Stimulated activated naive B cell treated with anti-CD40 and anti-IgM and Interleukin-4, amounts not matched to agents 10 μg/mL and 1 μg/mL and 100 μg/mL, for 72 hours (primary cell): ENCODE data around the gene POLR3G.

ENCODE experiments used
- ATAC-seq, 2 donors: fragments of 150-1000 bp; cut with Tn5 transposase; replicated peaks; 2 replicates each; pipeline ENCODE4 v1.10.0; 2021; ENCODE audit warnings: moderate library complexity in 1 of 2
- DNase-seq: peaks from one replicate; pipeline ENCODE4 v3.0.0; 2021
- H3K27ac Mint-ChIP-seq: one replicate; pipeline ENCODE4 v1.8.0; 2022; ENCODE audit warnings: mild to moderate bottlenecking, mixed read lengths
- H3K27me3 Mint-ChIP-seq, 2 donors: one replicate each; pipeline ENCODE4 v1.8.0; 2022; ENCODE audit warnings: mixed read lengths in 2 of 2
- H3K36me3 Mint-ChIP-seq, 2 donors: one replicate each; pipeline ENCODE4 v1.8.0; 2022; ENCODE audit warnings: mixed read lengths in 2 of 2, mild to moderate bottlenecking in 1 of 2
- H3K4me1 Mint-ChIP-seq, 2 donors: one replicate each; pipeline ENCODE4 v1.8.0; 2022; ENCODE audit warnings: mixed read lengths in 2 of 2, mild to moderate bottlenecking in 1 of 2
- H3K4me3 Mint-ChIP-seq, 2 donors: one replicate each; pipeline ENCODE4 v1.8.0; 2022; ENCODE audit warnings: mild to moderate bottlenecking in 2 of 2, mixed read lengths in 2 of 2, moderate library complexity in 1 of 2
- H3K9me3 Mint-ChIP-seq, 2 donors: one replicate each; pipeline ENCODE4 v1.8.0; 2022; ENCODE audit warnings: mixed read lengths in 2 of 2, mild to moderate bottlenecking in 1 of 2

Gene POLR3G

GRCh38 chr5:90551376-90551775 lies 76.7 kb downstream of the POLR3G start:
- Mint-ChIP-seq H3K27ac (no peak overlapping the region), H3K9me3 (no peaks in the 10 kb centered on the region), H3K4me3 (no peak overlapping the region), H3K4me1 (peaks cover 0 to 4% of the 10 kb centered on the region in 2 donors), H3K27me3 (peaks cover 20 to 45% of the 10 kb centered on the region in 2 donors), H3K36me3 (no peaks in the 10 kb centered on the region)
- no peak for DNase-seq
- ATAC-seq, result peak; percentile 43 to 60

DNA sequence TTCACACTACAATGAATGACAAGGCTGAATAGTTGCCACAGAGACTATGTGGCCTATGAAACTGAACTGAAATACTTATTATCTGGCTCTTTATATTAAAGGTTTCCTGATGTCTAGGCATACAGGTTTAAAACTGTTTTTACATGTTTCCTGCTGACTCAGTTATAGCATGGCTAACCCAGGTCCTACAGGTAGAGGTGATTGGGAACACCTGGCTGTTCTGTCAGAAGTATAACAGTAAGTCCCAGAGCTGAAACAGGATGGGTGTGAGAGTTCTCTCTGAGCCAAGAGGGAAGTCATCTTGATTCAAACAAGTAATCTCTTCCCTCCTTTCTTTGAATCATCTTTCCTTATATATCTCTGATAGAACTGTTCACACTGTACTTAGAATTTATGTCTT lies 79.0 kb downstream of the POLR3G start:
- peaks cover 36 to 65% of the 10 kb centered on the region in 2 donors for H3K27me3 Mint-ChIP-seq
- no peak overlapping the region for H3K4me3 Mint-ChIP-seq
- H3K36me3 Mint-ChIP-seq, result no peaks in the 10 kb centered on the region
- no peaks in the 10 kb centered on the region for H3K9me3 Mint-ChIP-seq
- no peak for ATAC-seq
- peaks cover 8 to 11% of the 10 kb centered on the region in 2 donors for H3K4me1 Mint-ChIP-seq
- DNase-seq, result no peak
- no peak overlapping the region for H3K27ac Mint-ChIP-seq

GRCh38 chr5:90554358-90555006 lies 79.8 kb downstream of the POLR3G start:
- Mint-ChIP-seq H3K27ac (no peak overlapping the region), H3K4me3 (no peak overlapping the region), H3K4me1 (peaks cover 14% of the 10 kb centered on the region in 2 donors), H3K9me3 (no peaks in the 10 kb centered on the region), H3K27me3 (peaks cover 41 to 71% of the 10 kb centered on the region in 2 donors), H3K36me3 (no peaks in the 10 kb centered on the region)
- no peak for DNase-seq
- peak in 1 of 2 donors; percentile 48 for ATAC-seq

DNA sequence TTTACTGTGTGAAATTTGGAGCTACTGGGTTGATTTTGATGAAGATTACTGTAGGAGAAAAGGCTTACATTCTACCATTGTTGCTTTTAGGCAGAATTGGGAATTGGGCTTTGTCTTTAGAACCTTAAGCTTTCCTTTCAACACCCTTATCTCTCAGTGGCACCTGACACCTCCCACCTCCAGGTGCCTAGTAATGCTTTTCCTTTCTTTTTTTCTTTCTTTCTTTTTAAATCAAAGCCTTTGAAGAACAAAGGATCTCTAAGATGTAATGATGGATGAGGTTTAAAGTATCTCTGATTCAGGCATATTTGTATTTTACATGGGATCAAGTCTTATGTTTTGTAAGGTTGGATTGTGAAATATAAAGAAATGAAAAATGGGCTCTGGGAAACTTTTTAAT lies 81.0 kb downstream of the POLR3G start:
- ATAC-seq, result no peak
- Mint-ChIP-seq H3K9me3 (no peaks in the 10 kb centered on the region), H3K4me1 (peaks cover 14% of the 10 kb centered on the region in 2 donors), H3K27me3 (peaks cover 37 to 61% of the 10 kb centered on the region in 2 donors), H3K36me3 (no peaks in the 10 kb centered on the region), H3K4me3 (no peak overlapping the region), H3K27ac (no peak overlapping the region)
- no peak for DNase-seq

GRCh38 chr5:90557391-90557790 lies 82.7 kb downstream of the POLR3G start:
- Mint-ChIP-seq H3K4me3 (no peak overlapping the region), H3K4me1 (peaks cover 10 to 14% of the 10 kb centered on the region in 2 donors), H3K36me3 (no peaks in the 10 kb centered on the region), H3K9me3 (no peaks in the 10 kb centered on the region), H3K27me3 (peaks cover 36 to 65% of the 10 kb centered on the region in 2 donors), H3K27ac (no peak overlapping the region)
- no peak for ATAC-seq
- no peak for DNase-seq

- Mint-ChIP-seq H3K27ac (no peak overlapping the region), H3K9me3 (no peaks in the 10 kb centered on the region), H3K4me1 (peaks cover 10 to 14% of the 10 kb centered on the region in 2 donors), H3K36me3 (no peaks in the 10 kb centered on the region), H3K4me3 (peak overlapping the region; percentile 79 to 85), H3K27me3 (peaks cover 31 to 61% of the 10 kb centered on the region in 2 donors)
- ATAC-seq, result no peak
- no peak for DNase-seq
Measured at GRCh38 chr5:90557871-90558270, 83.2 kb downstream of the POLR3G start.

- peaks cover 28 to 64% of the 10 kb centered on the region in 2 donors for H3K27me3 Mint-ChIP-seq
- DNase-seq (no peak), ATAC-seq (peak; percentile 57 to 63)
- H3K27ac Mint-ChIP-seq, result no peak within 1 kb of the TSS
- no peaks in the 10 kb centered on the region for H3K9me3 Mint-ChIP-seq
- peak within 1 kb of the TSS; percentile 79 to 85 for H3K4me3 Mint-ChIP-seq
- peaks cover 10 to 14% of the 10 kb centered on the region in 2 donors for H3K4me1 Mint-ChIP-seq
- no peaks in the 10 kb centered on the region for H3K36me3 Mint-ChIP-seq
Measured at GRCh38 chr5:90558344-90559192, 83.9 kb downstream of the POLR3G start, which contains the start of gene ADGRV1. ADGRV1 (plus strand) TSS chr5:90558797; CDS start chr5:90558896, 99 bp downstream.

GRCh38 chr5:90560771-90561170 lies 86.1 kb downstream of the POLR3G start:
- Mint-ChIP-seq H3K9me3 (peaks cover 0 to 4% of the 10 kb centered on the region in 2 donors), H3K27me3 (peaks cover 34 to 60% of the 10 kb centered on the region in 2 donors), H3K27ac (no peak overlapping the region), H3K36me3 (peaks cover 0 to 4% of the 10 kb centered on the region in 2 donors), H3K4me1 (peaks cover 10 to 14% of the 10 kb centered on the region in 2 donors), H3K4me3 (no peak overlapping the region)
- DNase-seq, result no peak
- no peak for ATAC-seq

DNA sequence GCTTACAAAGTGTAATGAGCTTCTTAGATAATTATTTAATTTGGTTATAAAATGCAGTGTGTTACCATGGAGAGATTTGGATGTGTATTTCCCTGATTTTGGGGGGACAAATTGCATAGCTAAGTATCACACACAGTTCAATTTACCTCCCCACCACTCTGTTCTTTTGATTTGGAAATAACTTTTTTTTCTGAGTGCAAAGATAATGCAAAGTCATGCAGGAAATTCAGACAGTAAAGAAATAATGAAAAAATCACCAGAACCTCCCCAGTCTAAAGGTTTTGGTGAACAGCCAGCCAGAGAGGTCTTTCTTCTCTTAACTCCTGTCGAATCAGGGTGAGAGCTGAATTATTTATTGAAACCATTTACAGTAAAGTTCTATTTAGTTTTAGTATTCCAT lies 87.1 kb downstream of the POLR3G start:
- DNase-seq (no peak), ATAC-seq (no peak)
- Mint-ChIP-seq H3K27me3 (peaks cover 31 to 56% of the 10 kb centered on the region in 2 donors), H3K36me3 (peaks cover 0 to 4% of the 10 kb centered on the region in 2 donors), H3K4me3 (no peak overlapping the region), H3K9me3 (peaks cover 0 to 4% of the 10 kb centered on the region in 2 donors), H3K27ac (no peak overlapping the region), H3K4me1 (peaks cover 10 to 14% of the 10 kb centered on the region in 2 donors)

- peaks cover 0 to 4% of the 10 kb centered on the region in 2 donors for H3K36me3 Mint-ChIP-seq
- no peak for ATAC-seq
- peaks cover 0 to 4% of the 10 kb centered on the region in 2 donors for H3K9me3 Mint-ChIP-seq
- no peak overlapping the region for H3K27ac Mint-ChIP-seq
- H3K27me3 Mint-ChIP-seq, result peaks cover 33 to 57% of the 10 kb centered on the region in 2 donors
- H3K4me3 Mint-ChIP-seq, result no peak overlapping the region
- H3K4me1 Mint-ChIP-seq, result peaks cover 10 to 14% of the 10 kb centered on the region in 2 donors
- no peak for DNase-seq
Measured at GRCh38 chr5:90562341-90562740, 87.7 kb downstream of the POLR3G start.

DNA sequence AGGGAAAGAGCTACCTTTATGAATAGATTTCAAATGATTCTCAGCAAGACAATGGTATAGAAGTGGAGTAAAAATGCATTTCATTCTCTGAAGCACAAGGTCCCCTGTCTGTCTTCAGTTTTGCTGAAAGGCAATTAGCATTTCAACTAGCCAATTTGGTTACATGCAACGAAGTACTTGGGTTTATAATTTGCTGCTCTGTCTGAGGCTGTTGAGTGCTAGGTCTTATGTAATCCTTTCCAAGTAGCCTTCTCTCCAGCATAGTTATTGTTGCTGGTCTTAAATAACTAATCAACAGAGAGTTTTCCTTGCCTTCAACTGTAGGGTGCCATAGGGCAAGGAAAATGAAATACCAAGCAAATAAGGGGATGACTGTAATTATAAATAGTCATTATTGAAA lies 88.4 kb downstream of the POLR3G start:
- H3K36me3 Mint-ChIP-seq, result peaks cover 0 to 4% of the 10 kb centered on the region in 2 donors
- H3K4me3 Mint-ChIP-seq, result no peak overlapping the region
- H3K27ac Mint-ChIP-seq, result no peak overlapping the region
- peaks cover 9 to 12% of the 10 kb centered on the region in 2 donors for H3K4me1 Mint-ChIP-seq
- DNase-seq, result no peak
- peaks cover 31 to 57% of the 10 kb centered on the region in 2 donors for H3K27me3 Mint-ChIP-seq
- no peak for ATAC-seq
- peaks cover 0 to 4% of the 10 kb centered on the region in 2 donors for H3K9me3 Mint-ChIP-seq
